AG10803 (cell line): Measurements from ENCODE around the gene ARFGAP1.

Source experiments
- DNase-seq: peaks from one replicate; pipeline ENCODE4 v3.0.0; 2010; ENCODE audit warnings: low read depth
- H3K4me3 ChIP-seq: 2 replicates; pipeline ENCODE4 v1.5.1; 2011; ENCODE audit warnings: mild to moderate bottlenecking, low read length, control low read depth
- CTCF ChIP-seq: conservative IDR thresholded peaks from 2 replicates; pipeline ENCODE4 v1.5.1; 2011; ENCODE audit warnings: mild to moderate bottlenecking, low read length, control low read depth, inconsistent platforms

Gene ARFGAP1

GRCh38 chr20:63295846-63296245 lies 23.2 kb downstream of the ARFGAP1 start:
- no peak for DNase-seq
- TF ChIP-seq CTCF: no peak
- no peak overlapping the region for H3K4me3 ChIP-seq

- H3K4me3 ChIP-seq: no peak overlapping the region
- no peak for DNase-seq
- no peak for TF ChIP-seq CTCF
Measured at GRCh38 chr20:63296531-63297299, 24.1 kb downstream of the ARFGAP1 start.

GRCh38 chr20:63297371-63297781 lies 24.8 kb downstream of the ARFGAP1 start:
- no peak overlapping the region for H3K4me3 ChIP-seq
- TF ChIP-seq CTCF: no peak
- no peak for DNase-seq

GRCh38 chr20:63297796-63298572 lies 25.4 kb downstream of the ARFGAP1 start:
- no peak for DNase-seq
- H3K4me3 ChIP-seq: no peak overlapping the region
- no peak for TF ChIP-seq CTCF

- no peak for TF ChIP-seq CTCF
- DNase-seq: no peak
- no peak overlapping the region for H3K4me3 ChIP-seq
Measured at GRCh38 chr20:63298731-63299312, 26.2 kb downstream of the ARFGAP1 start.

- H3K4me3 ChIP-seq: no peak overlapping the region
- TF ChIP-seq CTCF: no peak
- DNase-seq: no peak
Measured at GRCh38 chr20:63301671-63302070, 29.1 kb downstream of the ARFGAP1 start.
